Activated CD8-positive, alpha-beta memory T cell treated with anti-CD3 and anti-CD28 coated beads, Interleukin-2, amount 50 U/mL, for 24 hours (primary cell): ENCODE results near the gene KIF25.

Source experiments
- DNase-seq: peaks from one replicate; pipeline ENCODE4 v3.0.0-alpha.2; 2020; ENCODE audit errors: extremely low read depth

The KIF25 gene

DNA sequence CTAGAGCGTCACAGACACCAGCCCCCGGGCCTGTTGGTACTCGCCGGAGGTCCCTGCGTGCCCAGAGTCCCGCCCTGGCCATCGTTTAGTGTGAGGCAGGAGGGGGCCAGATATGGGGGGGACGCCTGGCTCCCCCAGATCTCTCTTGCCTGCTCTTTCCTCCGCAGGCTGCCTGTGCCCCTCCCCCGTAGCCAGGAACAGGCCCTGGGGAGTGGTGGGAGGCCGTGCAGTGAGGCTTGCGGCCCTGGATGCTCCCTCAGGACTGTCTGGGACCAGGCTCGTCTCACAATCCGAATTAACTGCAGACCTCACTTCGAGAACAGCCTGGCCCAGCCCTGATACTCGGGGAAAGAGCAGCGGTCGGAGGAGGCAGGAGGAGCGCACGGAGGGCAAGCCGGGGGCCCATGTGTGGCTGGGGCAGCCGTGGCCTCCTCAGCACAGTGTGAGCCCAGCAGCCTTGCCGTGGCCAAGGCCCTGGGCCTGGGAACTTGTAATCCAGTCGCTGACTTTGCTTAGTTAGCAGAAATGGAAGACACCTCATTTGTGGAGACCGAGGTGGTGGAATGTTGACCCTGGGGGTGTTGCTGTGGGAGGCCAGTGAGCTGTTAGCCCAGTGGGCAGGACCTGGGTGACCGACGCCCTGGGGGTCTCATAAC, 52.9 kb downstream of the KIF25 start:
- DNase-seq: no peak

DNA sequence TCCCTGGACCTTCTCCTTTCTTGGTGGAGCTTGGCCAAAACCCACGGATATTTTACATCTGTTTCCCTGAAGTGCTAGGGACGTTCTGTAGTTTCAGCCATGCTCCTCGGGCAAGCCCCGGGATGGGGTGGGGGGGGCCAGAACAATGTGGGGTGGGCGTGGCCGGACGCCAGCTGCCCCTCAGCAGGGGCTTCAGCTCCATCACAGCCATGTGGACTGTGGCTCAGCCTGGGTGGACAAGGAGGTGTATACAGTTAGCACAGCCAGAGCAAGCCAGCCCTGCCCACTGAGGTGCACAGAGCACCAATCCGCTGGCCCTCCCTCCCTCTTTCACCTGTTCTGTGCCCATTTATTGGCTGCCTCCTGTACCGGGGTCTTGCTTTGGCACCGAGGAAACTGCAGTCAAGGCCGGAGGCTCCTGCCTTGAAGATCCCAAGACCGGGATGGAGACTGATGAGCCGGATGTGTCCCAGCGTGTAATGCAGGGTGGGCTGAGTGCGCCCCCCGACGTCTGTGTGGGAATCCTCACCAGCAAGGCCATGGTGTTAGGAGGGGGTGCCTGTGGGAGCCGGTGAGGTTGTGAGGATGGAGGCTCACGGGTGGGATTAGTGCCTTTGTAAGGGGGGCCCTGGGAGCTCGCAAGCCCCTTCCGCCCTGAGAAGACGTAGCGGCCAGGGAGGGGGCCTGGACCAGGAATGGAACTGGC, 53.6 kb downstream of the KIF25 start:
- DNase-seq: no peak

- no peak for DNase-seq
These were observed 54.2 kb downstream of the KIF25 start for GRCh38 chr6:168051648-168052047.

DNA sequence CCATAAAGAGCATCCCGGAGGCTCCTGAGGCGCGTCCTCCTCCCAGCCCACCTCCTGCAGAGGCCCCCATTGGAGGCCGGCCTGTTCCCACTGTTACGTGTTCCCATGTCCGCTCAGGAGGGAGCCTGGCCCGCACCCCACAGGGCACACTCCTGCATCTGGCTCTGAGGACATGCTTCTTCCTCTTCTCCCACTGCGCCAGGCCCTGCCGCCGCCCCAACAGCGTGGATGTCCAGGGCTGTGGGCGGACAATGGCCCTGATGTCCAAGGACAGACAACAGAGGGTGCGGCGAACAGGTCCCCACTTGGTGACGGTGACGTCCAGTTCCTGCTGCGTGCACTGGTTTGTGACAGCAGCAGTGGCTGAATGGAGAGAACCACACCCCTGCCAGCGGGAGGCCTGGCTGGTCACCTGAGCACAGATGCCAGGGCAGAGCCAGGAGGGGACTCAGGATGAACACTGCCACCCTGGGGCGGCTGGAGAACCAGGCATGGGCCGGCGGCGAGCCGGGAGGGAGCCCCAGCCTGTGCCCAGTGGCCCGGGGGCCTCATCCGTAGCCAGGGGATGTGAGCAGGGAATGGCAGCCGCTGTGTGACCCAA, 54.9 kb downstream of the KIF25 start:
- no peak for DNase-seq

- DNase-seq: no peak
These were observed 55.9 kb downstream of the KIF25 start for GRCh38 chr6:168053086-168053956.

DNA sequence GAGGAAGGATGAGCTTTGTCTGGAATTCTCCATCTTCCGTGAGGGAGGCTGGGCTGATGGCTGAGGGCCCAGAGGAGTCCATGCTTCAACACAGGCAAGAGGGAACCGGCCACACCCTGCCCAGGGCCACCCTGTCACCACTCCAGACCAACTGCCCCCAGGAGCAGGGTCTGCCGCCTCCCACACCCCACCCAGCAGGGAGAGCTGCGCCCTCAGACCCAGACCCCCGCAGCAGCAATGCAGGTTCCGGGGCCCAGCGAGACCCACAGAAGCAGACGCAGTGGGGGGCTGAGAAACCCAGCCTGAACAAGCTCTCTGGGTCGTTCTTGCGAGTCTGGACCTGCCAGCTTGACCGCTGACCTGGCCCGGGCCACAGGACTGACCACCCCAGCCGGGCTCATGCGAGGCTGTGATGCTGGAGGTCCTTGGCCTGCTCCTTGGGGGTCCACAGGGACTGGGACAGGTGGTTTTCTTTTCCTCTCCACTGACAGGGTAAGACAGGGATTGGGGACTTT, 56.5 kb downstream of the KIF25 start:
- DNase-seq: no peak

DNA sequence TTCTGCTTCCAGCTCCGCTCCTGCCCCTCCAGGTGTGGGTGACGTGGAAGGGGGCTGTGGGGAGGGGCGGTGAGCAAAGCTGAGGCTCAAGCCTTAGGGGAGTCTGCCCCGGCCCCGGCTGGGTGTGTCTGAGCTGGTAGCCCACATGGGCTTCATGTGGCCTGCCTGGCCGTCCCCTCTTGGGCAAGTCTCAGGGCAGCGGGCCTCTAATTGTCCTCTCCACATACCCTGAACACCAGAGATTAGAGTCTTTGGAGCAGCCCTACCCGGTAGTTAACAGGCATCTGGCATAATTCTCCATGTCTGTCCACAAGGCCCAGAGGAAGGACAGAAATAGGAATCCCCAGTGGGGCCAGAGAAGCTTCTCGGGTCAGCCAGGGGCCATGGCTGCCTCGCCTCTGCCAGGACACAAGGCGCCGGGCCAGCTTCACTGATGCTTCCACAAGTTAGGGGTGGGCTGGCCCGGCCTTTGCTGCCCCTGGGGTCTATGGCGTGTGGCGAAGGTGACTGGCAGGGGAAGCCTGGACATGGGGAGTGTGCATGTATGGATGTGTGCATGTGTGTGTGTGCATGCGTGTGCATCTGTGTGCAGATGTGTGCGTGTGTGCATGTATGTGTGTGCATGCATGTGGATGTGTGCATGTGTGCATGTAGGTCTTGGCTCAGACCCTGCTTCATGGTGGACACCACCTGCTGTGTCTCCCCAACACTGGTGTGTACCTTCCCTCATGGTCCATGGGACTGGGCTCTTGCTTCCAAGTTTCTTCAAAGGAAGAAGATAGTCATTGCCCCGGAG, 57.5 kb downstream of the KIF25 start:
- DNase-seq: no peak

DNA sequence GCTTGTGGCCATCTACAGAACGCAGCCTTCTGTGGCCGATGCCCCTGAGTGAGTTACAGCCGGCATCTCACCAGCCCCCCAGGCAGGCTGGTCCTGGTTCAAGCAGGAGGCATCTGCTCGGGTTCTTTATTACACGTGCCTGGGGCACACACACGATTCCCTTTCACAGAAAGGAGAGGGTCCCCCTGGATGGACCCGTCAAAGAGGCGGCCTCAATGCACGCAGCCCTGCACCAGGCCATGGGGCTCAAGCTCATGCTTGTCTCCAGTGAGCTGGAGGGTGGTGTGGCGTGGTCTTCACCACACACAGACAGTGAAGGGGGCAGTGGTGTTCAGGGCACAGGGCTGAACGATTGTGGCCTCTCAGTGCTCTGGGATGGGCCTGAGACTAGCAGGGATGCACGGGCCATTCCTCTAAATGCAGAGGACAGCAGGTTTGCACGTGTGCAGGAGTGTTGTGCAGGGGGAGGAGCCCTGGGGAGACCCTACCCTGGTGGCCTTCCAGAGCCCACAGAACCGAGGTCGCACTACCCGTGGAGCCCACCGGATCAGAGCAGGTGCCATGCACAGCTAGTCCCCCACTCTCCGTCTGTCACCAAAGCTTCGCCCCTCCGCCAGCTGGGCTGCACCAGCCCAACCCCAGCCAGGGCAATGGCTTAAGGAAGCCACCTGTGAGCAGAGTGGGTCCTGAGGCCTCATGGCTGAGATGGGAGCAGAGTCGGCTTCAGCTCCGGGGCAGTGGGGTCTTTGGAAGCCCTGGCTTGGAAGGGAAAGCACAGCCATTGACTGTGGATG, 58.4 kb downstream of the KIF25 start:
- DNase-seq: no peak

- no peak for DNase-seq
These were observed 59.5 kb downstream of the KIF25 start for GRCh38 chr6:168056892-168057527.

DNA sequence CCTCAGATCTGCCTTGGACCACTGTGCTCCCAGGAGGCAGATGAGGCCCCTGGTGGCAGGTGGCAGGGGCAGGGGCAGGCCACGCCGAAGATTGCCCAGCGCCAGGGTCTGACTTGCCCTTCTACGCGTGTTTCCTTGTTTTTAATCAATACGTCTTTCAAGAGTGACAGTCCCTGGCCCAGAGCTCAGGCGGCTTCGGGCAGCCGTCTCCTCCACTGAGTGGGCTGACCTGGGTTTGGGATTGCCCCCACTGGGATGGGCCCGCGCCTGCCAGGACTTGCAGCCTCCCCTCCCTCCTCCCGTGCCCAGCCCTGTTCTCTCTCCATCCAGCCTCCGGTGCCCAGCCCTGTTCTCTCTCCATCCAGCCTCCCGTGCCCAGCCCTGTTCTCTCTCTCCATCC, 60.4 kb downstream of the KIF25 start:
- DNase-seq: no peak

DNA sequence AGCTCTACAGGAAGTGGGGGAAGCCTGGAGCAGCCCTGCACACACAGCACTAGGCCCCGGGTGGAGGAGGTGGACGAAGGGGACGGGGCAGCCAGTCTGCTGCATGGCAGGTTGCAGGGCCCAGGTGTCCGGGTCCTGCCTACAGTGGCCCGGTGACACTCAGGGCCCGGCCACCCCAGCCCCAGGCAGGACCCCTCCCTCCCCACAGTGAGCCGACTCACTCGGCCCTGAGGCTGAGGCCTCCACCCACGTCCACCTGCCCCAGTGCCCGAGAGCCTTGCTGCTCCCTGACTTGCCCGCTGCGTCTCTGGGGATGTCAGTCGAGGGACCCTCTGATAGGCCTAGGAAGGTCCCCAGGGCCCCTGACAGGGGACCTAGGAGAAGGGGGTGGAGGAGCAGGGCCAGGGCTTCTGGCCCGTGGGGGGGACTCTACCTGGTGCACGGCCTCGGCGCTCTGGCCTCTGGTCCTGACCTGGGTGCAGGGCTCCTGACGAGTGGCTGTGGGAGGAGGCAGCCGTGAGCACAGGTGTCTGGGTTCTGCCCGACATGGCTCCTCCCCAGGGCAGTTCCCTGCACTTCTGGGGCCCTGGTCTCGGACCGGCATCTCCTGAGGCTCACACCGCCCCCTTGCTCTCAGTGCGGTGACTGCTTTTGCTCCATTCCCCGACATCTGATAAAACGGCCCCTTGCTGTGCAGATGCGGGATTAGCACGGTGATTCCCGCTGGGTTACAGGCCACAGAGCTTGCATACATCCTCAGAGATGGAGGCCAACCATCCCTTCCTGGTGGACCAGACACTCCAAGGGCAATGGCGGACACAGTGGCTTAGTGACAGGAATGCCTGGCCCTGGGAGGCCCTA, 61.5 kb downstream of the KIF25 start:
- no peak for DNase-seq

- DNase-seq: no peak
These were observed 63.1 kb downstream of the KIF25 start for GRCh38 chr6:168060521-168060931.

DNA sequence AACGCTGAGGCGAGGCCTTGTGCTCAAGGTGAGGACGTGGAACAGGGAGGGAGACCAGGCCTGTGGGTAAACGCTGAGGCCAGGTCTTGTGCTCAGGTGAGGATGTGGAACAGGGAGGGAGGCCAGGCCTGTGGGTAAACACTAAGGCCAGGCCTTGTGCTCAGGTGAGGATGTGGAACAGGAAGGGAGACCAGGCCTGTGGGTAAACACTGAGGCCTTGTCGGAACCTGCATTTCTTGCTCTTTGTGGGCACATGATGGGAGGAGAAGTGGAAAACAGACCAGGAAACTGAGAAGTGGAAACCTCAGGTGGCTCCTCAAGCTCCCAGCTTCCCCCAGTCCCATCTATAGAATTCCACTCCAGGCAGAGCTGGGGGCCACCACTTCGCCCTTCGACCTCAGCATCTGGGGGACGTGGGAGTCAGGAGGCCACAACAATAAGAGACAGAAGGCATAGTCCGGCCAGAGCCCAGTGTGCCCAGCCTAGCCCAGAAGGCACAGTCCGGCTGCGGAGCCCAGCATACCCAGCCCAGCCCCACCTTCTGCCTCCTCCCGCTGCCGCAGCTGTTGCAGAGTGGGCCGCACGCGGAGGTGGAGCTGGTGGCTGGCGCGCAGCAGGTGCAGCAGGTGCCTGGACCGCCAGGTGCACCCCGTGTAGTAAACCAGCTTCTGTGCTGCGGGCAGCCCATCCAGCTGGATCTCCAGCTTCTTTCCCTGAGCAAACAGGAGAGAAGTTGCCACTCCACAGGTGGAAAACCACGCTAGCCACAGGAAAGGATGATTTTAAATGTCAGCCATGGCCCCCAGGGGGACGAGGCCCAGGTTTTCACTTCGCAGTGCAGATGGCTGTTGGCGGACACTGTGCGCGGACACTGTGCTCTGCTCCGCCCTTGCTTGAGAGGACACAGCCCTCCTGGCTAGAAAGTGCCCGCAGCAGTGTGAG, 64.1 kb downstream of the KIF25 start:
- no peak for DNase-seq

DNA sequence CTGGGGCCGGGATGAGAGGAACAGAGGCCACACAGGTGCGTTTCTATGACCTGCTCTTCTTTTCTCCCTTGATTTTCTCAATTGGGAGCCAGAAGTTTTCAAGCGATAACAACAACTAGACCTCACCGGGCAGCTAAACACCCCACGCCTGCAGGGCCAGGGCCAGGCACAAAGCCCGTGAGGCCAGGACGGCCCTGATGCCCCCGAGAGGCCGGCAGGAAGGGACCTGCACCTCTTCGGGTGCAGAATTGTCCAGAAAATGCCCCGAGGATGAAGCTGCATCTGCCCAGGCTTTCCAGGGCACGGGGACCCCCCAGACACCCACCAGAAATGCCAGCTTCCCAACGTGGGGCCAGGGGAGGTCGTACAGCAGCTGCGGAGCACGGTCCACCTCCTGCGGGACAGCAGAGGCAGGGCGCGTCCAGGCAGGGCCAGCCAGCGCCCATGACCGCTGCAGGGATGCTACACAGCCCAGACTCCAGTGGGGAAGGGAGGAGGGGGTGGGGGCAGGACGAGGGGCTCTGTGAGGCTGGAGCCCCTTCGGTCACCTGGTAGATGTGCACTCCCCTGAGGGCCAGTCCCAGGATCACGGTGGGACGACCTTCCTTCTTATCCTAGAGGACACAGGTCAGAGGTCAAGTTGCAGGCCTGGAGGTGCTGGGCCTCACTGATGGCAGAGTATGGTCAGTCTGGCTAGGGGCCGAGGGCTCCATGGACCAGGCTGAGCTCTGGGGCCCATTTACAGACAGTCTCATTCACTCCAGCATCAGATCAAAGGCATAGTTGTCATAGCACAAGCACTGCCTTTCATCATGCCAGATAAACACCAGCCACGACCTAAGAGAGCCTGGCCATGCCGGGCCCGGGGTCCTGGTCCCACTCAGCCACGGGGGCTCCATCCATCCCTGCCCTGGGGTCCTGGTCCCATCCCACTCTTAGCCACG, 65.1 kb downstream of the KIF25 start:
- no peak for DNase-seq

DNA sequence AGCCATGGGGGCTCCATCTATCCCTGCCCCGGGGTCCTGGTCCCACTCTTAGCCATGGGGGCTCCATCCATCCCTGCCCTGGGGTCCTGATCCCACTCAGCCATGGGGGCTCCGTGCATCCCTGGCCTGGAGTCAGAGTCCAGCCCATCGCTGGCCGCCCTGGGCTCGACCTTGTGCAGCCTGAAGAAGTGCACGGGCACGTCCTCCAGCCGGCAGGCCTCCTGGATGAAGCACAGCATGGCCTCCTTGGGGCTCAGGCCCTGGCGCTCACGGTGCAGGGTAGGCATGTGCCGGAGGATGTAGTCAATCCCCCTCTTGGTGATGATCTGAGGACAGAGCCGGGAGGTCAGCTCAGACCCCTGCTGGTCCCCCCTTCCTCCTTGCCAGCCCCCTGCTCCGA, 66.0 kb downstream of the KIF25 start:
- no peak for DNase-seq

GRCh38 chr6:168064226-168064807, 66.8 kb downstream of the KIF25 start:
- no peak for DNase-seq
